Parathyroid adenoma (tissue), 2 donors: ENCODE measurements around the gene PACS1.

Experiments
- H2AFZ ChIP-seq: fragments of 300-600 bp; sonication (generic); one replicate; pipeline ENCODE4 v1.7.0; 2017; ENCODE audit warnings: antibody characterized with exemption, mild to moderate bottlenecking
- H3K27ac ChIP-seq: fragments of 300-600 bp; sonication (generic); one replicate; pipeline ENCODE4 v1.7.0; 2017
- H3K27me3 ChIP-seq: fragments of 300-600 bp; sonication (generic); one replicate; pipeline ENCODE4 v1.7.0; 2017; ENCODE audit warnings: low read length; ENCODE audit not compliant: control insufficient read depth, insufficient read depth
- H3K36me3 ChIP-seq: fragments of 300-600 bp; sonication (generic); one replicate; pipeline ENCODE4 v1.7.0; 2017; ENCODE audit warnings: low read length; ENCODE audit not compliant: control insufficient read depth, insufficient read depth
- H3K4me1 ChIP-seq: fragments of 300-600 bp; sonication (generic); one replicate; pipeline ENCODE4 v1.7.0; 2017; ENCODE audit warnings: control low read depth
- H3K4me2 ChIP-seq: fragments of 300-600 bp; sonication (generic); one replicate; pipeline ENCODE4 v1.7.0; 2017; ENCODE audit warnings: low read length
- H3K4me3 ChIP-seq: fragments of 300-600 bp; sonication (generic); one replicate; pipeline ENCODE4 v1.7.0; 2017; ENCODE audit warnings: low read depth, low read length
- H3K79me2 ChIP-seq: fragments of 300-600 bp; sonication (generic); one replicate; pipeline ENCODE4 v1.7.0; 2017; ENCODE audit warnings: control low read depth
- H3K9ac ChIP-seq: fragments of 300-600 bp; sonication (generic); one replicate; pipeline ENCODE4 v1.7.0; 2017; ENCODE audit warnings: mild to moderate bottlenecking
- H3K9me3 ChIP-seq: fragments of 300-600 bp; sonication (generic); one replicate; pipeline ENCODE4 v1.7.0; 2017; ENCODE audit warnings: low read length; ENCODE audit not compliant: control insufficient read depth
- CTCF ChIP-seq: fragments of 300-600 bp; sonication (generic); IDR thresholded peaks from one replicate; pipeline ENCODE4 v1.7.0; 2017; ENCODE audit warnings: antibody characterized with exemption, mild to moderate bottlenecking
- donor health status: primary hyperparathyroidism.

PACS1 gene

DNA sequence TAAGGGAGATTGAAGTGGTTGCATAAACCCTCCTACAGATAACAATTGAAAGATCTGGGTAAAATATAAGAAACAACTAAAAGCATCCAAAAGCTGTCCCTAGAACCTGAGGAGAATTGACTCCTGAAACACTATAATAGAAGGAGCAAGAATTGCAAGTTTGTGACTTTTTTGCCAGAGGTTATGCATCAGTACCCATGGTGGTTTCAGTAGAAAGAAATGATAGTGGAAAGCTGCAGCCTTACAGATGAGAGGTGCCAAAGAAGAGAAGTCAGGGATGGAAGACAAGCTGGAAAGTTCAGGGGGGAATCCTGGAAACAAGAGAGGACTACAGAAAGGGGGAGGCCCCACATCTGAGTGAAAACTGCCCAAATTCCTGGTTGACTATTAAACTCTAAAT is 80.7 kb downstream of the PACS1 start:
- no peak for TF ChIP-seq CTCF
- peaks cover 6% of the 10 kb centered on the region for H3K79me2 ChIP-seq
- no peak overlapping the region for H2AFZ ChIP-seq
- no peaks in the 10 kb centered on the region for H3K36me3 ChIP-seq
- no peak overlapping the region for H3K4me3 ChIP-seq
- no peak overlapping the region for H3K27ac ChIP-seq
- no peak overlapping the region for H3K4me2 ChIP-seq
- H3K27me3 ChIP-seq, result no peaks in the 10 kb centered on the region
- peaks cover 3% of the 10 kb centered on the region for H3K4me1 ChIP-seq
- no peaks in the 10 kb centered on the region for H3K9me3 ChIP-seq
- H3K9ac ChIP-seq, result no peak overlapping the region

GRCh38 chr11:66151273-66151672 is 81.2 kb downstream of the PACS1 start:
- Histone ChIP-seq H3K27me3 (no peaks in the 10 kb centered on the region), H3K4me3 (no peak overlapping the region), H3K36me3 (no peaks in the 10 kb centered on the region), H3K79me2 (peaks cover 6% of the 10 kb centered on the region), H2AFZ (no peak overlapping the region), H3K9ac (no peak overlapping the region), H3K27ac (no peak overlapping the region), H3K4me1 (peaks cover 3% of the 10 kb centered on the region), H3K4me2 (no peak overlapping the region), H3K9me3 (no peaks in the 10 kb centered on the region)
- TF ChIP-seq CTCF, result no peak

DNA sequence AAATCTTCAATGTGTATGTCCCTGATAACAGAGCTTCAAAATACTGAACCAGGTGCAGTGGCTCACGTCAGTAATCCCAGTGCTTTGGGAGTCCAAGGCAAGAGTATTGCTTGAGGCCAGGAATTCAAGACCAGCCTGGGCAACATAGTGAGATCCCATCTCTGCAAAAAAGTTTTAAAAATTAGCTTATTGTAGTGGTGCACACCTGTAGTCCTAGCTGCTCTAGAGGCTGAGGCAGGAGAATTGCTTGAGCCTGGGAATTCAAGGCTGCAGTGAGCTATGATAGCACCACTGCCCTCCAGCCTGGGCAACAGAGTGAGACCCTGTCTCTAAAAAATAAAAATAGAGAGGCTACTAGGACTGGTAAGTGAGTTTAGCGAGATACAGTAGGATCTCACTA is 84.0 kb downstream of the PACS1 start:
- Histone ChIP-seq H3K79me2 (peaks cover 6% of the 10 kb centered on the region), H3K27me3 (no peaks in the 10 kb centered on the region), H3K9ac (no peak overlapping the region), H2AFZ (no peak overlapping the region), H3K4me2 (no peak overlapping the region), H3K36me3 (no peaks in the 10 kb centered on the region), H3K4me3 (no peak overlapping the region), H3K4me1 (peaks cover 3% of the 10 kb centered on the region), H3K9me3 (no peaks in the 10 kb centered on the region), H3K27ac (no peak overlapping the region)
- no peak for TF ChIP-seq CTCF

DNA sequence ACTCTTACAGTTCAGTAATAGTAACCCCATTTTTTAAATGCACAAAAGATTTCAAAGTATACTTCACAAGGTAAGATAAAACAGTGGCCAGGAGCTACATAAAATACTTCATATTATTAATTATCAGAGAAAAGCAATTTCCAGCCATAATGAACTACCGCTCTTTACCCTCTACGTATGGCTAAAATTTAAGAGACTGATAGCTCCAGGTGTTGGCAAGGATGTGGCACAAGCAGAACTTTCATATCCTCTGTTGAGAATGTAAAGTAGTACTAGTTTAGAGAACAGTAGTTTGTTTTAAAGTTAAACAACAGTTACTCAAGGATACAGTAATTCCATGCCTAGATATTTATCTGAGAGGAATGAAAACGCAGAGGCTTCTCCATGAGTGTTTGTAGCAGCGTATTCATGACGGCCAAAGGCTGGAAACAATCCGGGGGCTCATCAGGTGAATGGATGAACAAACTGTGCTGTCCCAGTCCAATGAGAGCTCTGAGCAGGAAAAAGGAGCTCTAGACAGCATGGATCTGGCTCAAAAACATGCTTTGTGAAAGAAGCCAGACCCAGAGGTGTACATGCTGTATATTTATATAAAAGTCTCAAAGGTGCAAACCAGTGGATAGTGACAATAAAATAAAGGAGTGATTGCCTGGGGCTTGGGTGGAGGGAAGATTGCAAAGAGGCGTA is 85.5 kb downstream of the PACS1 start:
- no peak for TF ChIP-seq CTCF
- peaks cover 6% of the 10 kb centered on the region for H3K79me2 ChIP-seq
- H2AFZ ChIP-seq, result no peak overlapping the region
- no peak overlapping the region for H3K27ac ChIP-seq
- H3K27me3 ChIP-seq, result no peaks in the 10 kb centered on the region
- H3K36me3 ChIP-seq, result no peaks in the 10 kb centered on the region
- H3K4me1 ChIP-seq, result peaks cover 3% of the 10 kb centered on the region
- no peak overlapping the region for H3K9ac ChIP-seq
- H3K4me3 ChIP-seq, result no peak overlapping the region
- H3K9me3 ChIP-seq, result no peaks in the 10 kb centered on the region
- H3K4me2 ChIP-seq, result no peak overlapping the region

DNA sequence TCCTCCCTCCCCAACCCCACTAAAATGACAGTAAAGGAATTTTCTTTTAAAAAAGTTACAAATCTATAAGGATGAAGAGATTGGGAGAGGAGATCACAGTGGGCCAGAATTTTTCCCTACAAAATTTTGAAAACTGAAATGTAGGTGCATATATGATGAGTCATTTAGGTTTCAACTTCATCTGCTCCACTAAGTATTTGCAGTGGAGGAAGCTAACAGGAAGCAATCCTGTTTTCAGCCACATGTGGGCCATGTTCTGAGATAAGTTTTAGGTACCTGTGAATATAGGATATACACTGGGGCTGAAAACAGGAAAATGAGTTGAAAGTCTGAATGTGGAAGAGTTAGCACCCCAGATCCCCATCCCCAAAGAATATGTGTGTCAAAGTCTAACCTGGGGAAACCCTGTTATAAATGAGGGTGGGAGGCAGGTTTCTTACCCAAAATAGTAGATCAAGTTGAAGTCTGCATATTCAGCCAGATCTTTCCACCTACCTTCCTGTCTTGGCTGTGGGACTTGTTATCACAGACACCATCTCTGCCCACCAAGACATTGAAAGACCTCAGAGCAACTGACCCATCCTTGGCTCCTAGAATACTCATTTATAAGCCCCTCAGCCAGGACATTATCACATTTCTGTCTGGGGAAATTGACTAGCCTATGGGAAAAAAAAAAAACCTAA is 87.3 kb downstream of the PACS1 start:
- no peaks in the 10 kb centered on the region for H3K36me3 ChIP-seq
- peaks cover 4% of the 10 kb centered on the region for H3K79me2 ChIP-seq
- no peak overlapping the region for H3K9ac ChIP-seq
- no peaks in the 10 kb centered on the region for H3K27me3 ChIP-seq
- H3K4me1 ChIP-seq, result no peaks in the 10 kb centered on the region
- no peak overlapping the region for H3K4me3 ChIP-seq
- H3K4me2 ChIP-seq, result no peak overlapping the region
- H3K27ac ChIP-seq, result no peak overlapping the region
- H3K9me3 ChIP-seq, result no peaks in the 10 kb centered on the region
- no peak overlapping the region for H2AFZ ChIP-seq
- no peak for TF ChIP-seq CTCF
